ENCODE measurements around the gene HAVCR1. TPM values are rescaled to one million over a fixed set of nuclear protein-coding genes. Genes with fewer than 3 reads are reported as not detected.

HAVCR1 gene
- polyA plus RNA-seq (not detected in 3 replicates), polyA minus RNA-seq (not detected in 3 replicates)
- not detected for polyA plus RNA-seq (2011; ENCODE audit: low read depth)
- not detected in 2 replicates for polyA plus RNA-seq (2011; cell fraction: cytosol; rRNA removed)
- not detected in 2 replicates for polyA plus RNA-seq (2011; cell fraction: nucleus; rRNA removed)
- not detected in 2 replicates for polyA plus RNA-seq (2012; ENCODE audit: low replicate concordance)
- not detected for polyA minus RNA-seq (2011; cell fraction: cytosol; rRNA and poly(A)+ RNA removed)
- not detected in 2 replicates for polyA minus RNA-seq (2011; cell fraction: nucleus; rRNA and poly(A)+ RNA removed)

- dilution Hi-C loops (cut with MboI; ENCODE audit: extremely low pct_ligation_motif_present, low sequenced_read_pairs), result no loop called here
- FAIRE-seq, result no peak
Measured at GRCh38 chr5:157059093-157059539, at the start of gene HAVCR1. Gene HAVCR1, minus strand, starts transcription at chr5:157059116. Its CDS starts 1,173 bp downstream, at chr5:157057943.

GRCh38 chr5:157107508-157107907 lies 48.6 kb upstream of the HAVCR1 start:
- H3K9me1 ChIP-seq (ENCODE audit: control insufficient read depth, extremely low read depth, insufficient read depth, low read length), result no peaks in the 10 kb centered on the region
- TF ChIP-seq EZH2 (IDR thresholded peaks at IDR 0.05; ENCODE audit: low read length) (no peak), CTCF (optimal IDR thresholded peaks at IDR 0.05 in 1 of 3, IDR thresholded peaks at IDR 0.05 in 1 of 3, conservative IDR thresholded peaks at IDR 0.05 in 1 of 3; ENCODE audit: extremely low read depth in 1 of 3, insufficient read depth in 2 of 3, low read length in 3 of 3) (no peak)
- no peak overlapping the region for H2AFZ ChIP-seq (ENCODE audit: control insufficient read depth, low read length)
- H3K4me3 ChIP-seq (ENCODE audit: control insufficient read depth in 2 of 3, extremely low read depth in 1 of 3, insufficient read depth in 2 of 3, low read depth in 1 of 3, low read length in 3 of 3), result no peak overlapping the region
- no peaks in the 10 kb centered on the region for H4K20me1 ChIP-seq (ENCODE audit: control insufficient read depth, extremely low read depth, insufficient read depth, low read length)
- H3K4me1 ChIP-seq (ENCODE audit: control insufficient read depth, extremely low read depth, insufficient read depth, low read length), result no peaks in the 10 kb centered on the region
- no peak overlapping the region for H3K27ac ChIP-seq (ENCODE audit: control insufficient read depth, insufficient read depth, low read length)
- no peak overlapping the region for H3K9ac ChIP-seq (ENCODE audit: control insufficient read depth, extremely low read depth, insufficient read depth, low read length)
- H3K79me2 ChIP-seq (ENCODE audit: control insufficient read depth, insufficient read depth, low read length), result no peaks in the 10 kb centered on the region
- no peak overlapping the region for H3K4me2 ChIP-seq (ENCODE audit: control insufficient read depth, extremely low read depth, insufficient read depth, low read depth, low read length)
- H3K27me3 ChIP-seq (ENCODE audit: control insufficient read depth, extremely low read depth, insufficient read depth, low read length), result no peaks in the 10 kb centered on the region
- FAIRE-seq (no peak), DNase-seq (ENCODE audit: low read depth, low spot score) (no peak)
- H3K36me3 ChIP-seq (ENCODE audit: control insufficient read depth in 2 of 2, extremely low read depth in 1 of 2, insufficient read depth in 2 of 2, low read length in 2 of 2), result no peaks in the 10 kb centered on the region
- H3K9me3 ChIP-seq (ENCODE audit: control insufficient read depth, low read depth, low read length), result no peaks in the 10 kb centered on the region
- dilution Hi-C loops (cut with MboI; ENCODE audit: extremely low pct_ligation_motif_present, low sequenced_read_pairs), result no loop called here

More at GRCh38 chr5:157059093-157059539, at the start of gene HAVCR1:
- no peak within 1 kb of the TSS for H3K9ac ChIP-seq (ENCODE audit: control insufficient read depth, extremely low read depth, insufficient read depth, low read length)
- no peak within 1 kb of the TSS for H3K4me3 ChIP-seq (ENCODE audit: control insufficient read depth in 2 of 3, extremely low read depth in 1 of 3, insufficient read depth in 2 of 3, low read depth in 1 of 3, low read length in 3 of 3)
- H2AFZ ChIP-seq (ENCODE audit: control insufficient read depth, low read length), result no peak within 1 kb of the TSS
- H3K27me3 ChIP-seq (ENCODE audit: control insufficient read depth, extremely low read depth, insufficient read depth, low read length), result no peaks in the 10 kb centered on the region
- no peaks in the 10 kb centered on the region for H3K36me3 ChIP-seq (ENCODE audit: control insufficient read depth in 2 of 2, extremely low read depth in 1 of 2, insufficient read depth in 2 of 2, low read length in 2 of 2)
- no peaks in the 10 kb centered on the region for H3K79me2 ChIP-seq (ENCODE audit: control insufficient read depth, insufficient read depth, low read length)
- no peak for TF ChIP-seq CTCF (optimal IDR thresholded peaks at IDR 0.05 in 1 of 3, IDR thresholded peaks at IDR 0.05 in 1 of 3, conservative IDR thresholded peaks at IDR 0.05 in 1 of 3; ENCODE audit: extremely low read depth in 1 of 3, insufficient read depth in 2 of 3, low read length in 3 of 3)
- TF ChIP-seq EZH2 (IDR thresholded peaks at IDR 0.05; ENCODE audit: low read length), result no peak
- no peak within 1 kb of the TSS for H3K4me2 ChIP-seq (ENCODE audit: control insufficient read depth, extremely low read depth, insufficient read depth, low read depth, low read length)
- no peak for DNase-seq (ENCODE audit: low read depth, low spot score)
- no peak within 1 kb of the TSS for H3K27ac ChIP-seq (ENCODE audit: control insufficient read depth, insufficient read depth, low read length)
- H3K9me3 ChIP-seq (ENCODE audit: control insufficient read depth, low read depth, low read length), result no peaks in the 10 kb centered on the region
- no peaks in the 10 kb centered on the region for H4K20me1 ChIP-seq (ENCODE audit: control insufficient read depth, extremely low read depth, insufficient read depth, low read length)
- H3K4me1 ChIP-seq (ENCODE audit: control insufficient read depth, extremely low read depth, insufficient read depth, low read length), result no peaks in the 10 kb centered on the region
- no peaks in the 10 kb centered on the region for H3K9me1 ChIP-seq (ENCODE audit: control insufficient read depth, extremely low read depth, insufficient read depth, low read length)
